ENCODE results near the gene PLIN3. TPM values are rescaled to one million over a fixed set of nuclear protein-coding genes. Genes with fewer than 3 reads are reported as not detected.
A peak's percentile ranks its signal among the peaks of the same experiment; 100 is the strongest.

Gene PLIN3
- total and polyA plus RNA-seq, 9 of the 15 experiments (the other 6 are each of a cell fraction or from before 2014, with no cell fraction given), result 7.5 to 75.6 (median 43.1) TPM

DNA sequence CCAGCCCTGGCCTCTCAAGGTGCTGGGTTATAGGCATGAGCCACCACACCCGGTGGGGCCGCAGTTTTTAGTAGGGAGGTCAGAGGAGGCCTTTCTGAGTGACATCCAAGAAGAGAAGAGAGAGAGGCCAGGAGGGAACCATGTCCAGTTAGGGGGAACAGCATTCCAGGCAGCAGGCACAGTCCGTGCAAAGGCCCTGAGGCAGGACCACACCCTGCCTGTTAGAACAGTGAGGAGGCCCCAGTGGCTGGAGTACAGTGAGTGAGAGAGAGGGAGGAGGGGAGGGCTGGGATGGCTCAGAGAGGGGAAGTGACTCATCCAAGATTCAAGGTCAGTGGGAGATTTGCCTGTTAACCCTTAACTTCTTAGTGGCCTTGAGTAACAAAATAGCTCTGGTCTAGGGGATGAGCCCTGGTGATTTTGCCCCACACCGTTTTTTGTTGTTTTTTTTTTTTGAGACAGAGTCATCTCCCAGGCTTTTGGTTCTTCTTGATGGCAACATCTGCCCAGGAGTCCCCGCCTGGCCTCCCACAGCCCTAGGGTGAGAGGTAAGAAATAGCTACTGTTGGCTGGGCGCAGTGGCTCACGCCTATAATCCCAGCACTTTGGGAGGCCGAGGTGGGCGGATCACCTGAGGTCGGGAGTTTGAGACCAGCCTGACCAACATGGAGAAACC is 2.7 kb upstream of the PLIN3 start (continued):
- TF ChIP-seq ZNF395 (CRISPR knock-in tag; IDR thresholded peaks at IDR 0.05) (peak; percentile 86), HCFC1 (IDR thresholded peaks at IDR 0.05; ENCODE audit: low read depth, low read length) (peak; percentile 31; the same call in 1 of the 2 replicates), TCF3 (CRISPR knock-in tag; IDR thresholded peaks at IDR 0.05) (peak; percentile 37; the same call in 1 of the 2 replicates), POLR2G (IDR thresholded peaks at IDR 0.05; ENCODE audit: low read depth, low read length) (no peak), MIER1 (IDR thresholded peaks at IDR 0.05; ENCODE audit: low read depth) (peak; percentile 71), XRCC4 (IDR thresholded peaks at IDR 0.05; ENCODE audit: extremely low read depth, insufficient read depth, insufficient read length) (no peak), ZZZ3 (IDR thresholded peaks at IDR 0.05) (no peak), ZNF507 (tag; conservative IDR thresholded peaks at IDR 0.05) (no peak), OTX1 (CRISPR knock-in tag; IDR thresholded peaks at IDR 0.05) (peak; percentile 64; the same call in 1 of the 2 replicates), ZFP36 (IDR thresholded peaks at IDR 0.05; ENCODE audit: low read depth, low read length, partially characterized antibody) (peak; percentile 53), KAT2B (IDR thresholded peaks at IDR 0.05; ENCODE audit: low read depth, low read length) (no peak), ZSCAN32 (CRISPR knock-in tag; IDR thresholded peaks at IDR 0.05) (no peak), SUPT5H (IDR thresholded peaks at IDR 0.05) (no peak), ZNF232 (CRISPR knock-in tag; IDR thresholded peaks at IDR 0.05) (no peak), ELF4 (CRISPR knock-in tag; IDR thresholded peaks at IDR 0.05) (no peak), ZNF253 (CRISPR knock-in tag; conservative IDR thresholded peaks at IDR 0.05) (no peak), SAFB2 (IDR thresholded peaks at IDR 0.05; ENCODE audit: borderline replicate concordance, low read depth, low read length, severe bottlenecking) (no peak), ARID2 (IDR thresholded peaks at IDR 0.05) (no peak), ZNF354B (CRISPR knock-in tag; IDR thresholded peaks at IDR 0.05) (no peak), PREB (CRISPR knock-in tag; IDR thresholded peaks at IDR 0.05) (no peak), SPI1 (IDR thresholded peaks at IDR 0.05; ENCODE audit: borderline replicate concordance, low read depth, low read length) (peak; percentile 96), JUN (IDR thresholded peaks at IDR 0.05; ENCODE audit: borderline replicate concordance, low read depth, low read length) (peak; percentile 96), JUN (CRISPR knock-in tag; IDR thresholded peaks at IDR 0.05; ENCODE audit: borderline replicate concordance) (peak; percentile 40; the same call in 1 of the 2 replicates)
- TF ChIP-seq, protein P1, sequence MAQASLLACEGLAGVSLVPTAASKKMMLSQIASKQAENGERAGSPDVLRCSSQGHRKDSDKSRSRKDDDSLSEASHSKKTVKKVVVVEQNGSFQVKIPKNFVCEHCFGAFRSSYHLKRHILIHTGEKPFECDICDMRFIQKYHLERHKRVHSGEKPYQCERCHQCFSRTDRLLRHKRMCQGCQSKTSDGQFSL (CRISPR knock-in tag; IDR thresholded peaks at IDR 0.05), result no peak
- TF ChIP-seq, protein P1 (tag; IDR thresholded peaks at IDR 0.05), result no peak
- TF ChIP-seq, protein P2, sequence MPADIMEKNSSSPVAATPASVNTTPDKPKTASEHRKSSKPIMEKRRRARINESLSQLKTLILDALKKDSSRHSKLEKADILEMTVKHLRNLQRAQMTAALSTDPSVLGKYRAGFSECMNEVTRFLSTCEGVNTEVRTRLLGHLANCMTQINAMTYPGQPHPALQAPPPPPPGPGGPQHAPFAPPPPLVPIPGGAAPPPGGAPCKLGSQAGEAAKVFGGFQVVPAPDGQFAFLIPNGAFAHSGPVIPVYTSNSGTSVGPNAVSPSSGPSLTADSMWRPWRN (IDR thresholded peaks at IDR 0.05; ENCODE audit: low read depth), result no peak

Data from K562 (cell line).